ENCODE data around the gene ST6GALNAC1. TPM values are rescaled to one million over a fixed set of nuclear protein-coding genes. Genes with fewer than 3 reads are reported as not detected.

The ST6GALNAC1 gene
- total and polyA plus RNA-seq, 2 of the 8 experiments (the other 6 are each of a cell fraction or from before 2014, with no cell fraction given) = not detected

DNA sequence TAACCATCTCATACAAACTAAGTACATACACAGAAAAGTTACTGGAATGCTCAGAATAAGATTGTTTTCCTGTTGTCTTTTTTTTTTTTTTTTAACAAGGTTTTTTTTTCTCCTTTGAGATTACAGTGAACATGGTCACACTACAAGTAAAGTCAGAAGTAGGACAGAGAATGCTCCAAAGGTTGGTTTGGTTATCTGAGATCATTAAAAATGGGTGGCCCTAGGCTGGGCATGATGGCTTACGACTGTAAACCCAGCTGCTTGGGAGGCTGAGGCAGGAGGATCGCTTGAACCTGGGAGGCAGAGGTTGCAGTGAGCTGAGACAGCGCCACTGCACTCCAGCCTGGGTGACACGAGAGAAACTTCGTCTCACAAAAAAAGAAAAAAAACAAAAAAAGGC, 6.9 kb upstream of the ST6GALNAC1 start (continued):
- TF ChIP-seq, protein P1, sequence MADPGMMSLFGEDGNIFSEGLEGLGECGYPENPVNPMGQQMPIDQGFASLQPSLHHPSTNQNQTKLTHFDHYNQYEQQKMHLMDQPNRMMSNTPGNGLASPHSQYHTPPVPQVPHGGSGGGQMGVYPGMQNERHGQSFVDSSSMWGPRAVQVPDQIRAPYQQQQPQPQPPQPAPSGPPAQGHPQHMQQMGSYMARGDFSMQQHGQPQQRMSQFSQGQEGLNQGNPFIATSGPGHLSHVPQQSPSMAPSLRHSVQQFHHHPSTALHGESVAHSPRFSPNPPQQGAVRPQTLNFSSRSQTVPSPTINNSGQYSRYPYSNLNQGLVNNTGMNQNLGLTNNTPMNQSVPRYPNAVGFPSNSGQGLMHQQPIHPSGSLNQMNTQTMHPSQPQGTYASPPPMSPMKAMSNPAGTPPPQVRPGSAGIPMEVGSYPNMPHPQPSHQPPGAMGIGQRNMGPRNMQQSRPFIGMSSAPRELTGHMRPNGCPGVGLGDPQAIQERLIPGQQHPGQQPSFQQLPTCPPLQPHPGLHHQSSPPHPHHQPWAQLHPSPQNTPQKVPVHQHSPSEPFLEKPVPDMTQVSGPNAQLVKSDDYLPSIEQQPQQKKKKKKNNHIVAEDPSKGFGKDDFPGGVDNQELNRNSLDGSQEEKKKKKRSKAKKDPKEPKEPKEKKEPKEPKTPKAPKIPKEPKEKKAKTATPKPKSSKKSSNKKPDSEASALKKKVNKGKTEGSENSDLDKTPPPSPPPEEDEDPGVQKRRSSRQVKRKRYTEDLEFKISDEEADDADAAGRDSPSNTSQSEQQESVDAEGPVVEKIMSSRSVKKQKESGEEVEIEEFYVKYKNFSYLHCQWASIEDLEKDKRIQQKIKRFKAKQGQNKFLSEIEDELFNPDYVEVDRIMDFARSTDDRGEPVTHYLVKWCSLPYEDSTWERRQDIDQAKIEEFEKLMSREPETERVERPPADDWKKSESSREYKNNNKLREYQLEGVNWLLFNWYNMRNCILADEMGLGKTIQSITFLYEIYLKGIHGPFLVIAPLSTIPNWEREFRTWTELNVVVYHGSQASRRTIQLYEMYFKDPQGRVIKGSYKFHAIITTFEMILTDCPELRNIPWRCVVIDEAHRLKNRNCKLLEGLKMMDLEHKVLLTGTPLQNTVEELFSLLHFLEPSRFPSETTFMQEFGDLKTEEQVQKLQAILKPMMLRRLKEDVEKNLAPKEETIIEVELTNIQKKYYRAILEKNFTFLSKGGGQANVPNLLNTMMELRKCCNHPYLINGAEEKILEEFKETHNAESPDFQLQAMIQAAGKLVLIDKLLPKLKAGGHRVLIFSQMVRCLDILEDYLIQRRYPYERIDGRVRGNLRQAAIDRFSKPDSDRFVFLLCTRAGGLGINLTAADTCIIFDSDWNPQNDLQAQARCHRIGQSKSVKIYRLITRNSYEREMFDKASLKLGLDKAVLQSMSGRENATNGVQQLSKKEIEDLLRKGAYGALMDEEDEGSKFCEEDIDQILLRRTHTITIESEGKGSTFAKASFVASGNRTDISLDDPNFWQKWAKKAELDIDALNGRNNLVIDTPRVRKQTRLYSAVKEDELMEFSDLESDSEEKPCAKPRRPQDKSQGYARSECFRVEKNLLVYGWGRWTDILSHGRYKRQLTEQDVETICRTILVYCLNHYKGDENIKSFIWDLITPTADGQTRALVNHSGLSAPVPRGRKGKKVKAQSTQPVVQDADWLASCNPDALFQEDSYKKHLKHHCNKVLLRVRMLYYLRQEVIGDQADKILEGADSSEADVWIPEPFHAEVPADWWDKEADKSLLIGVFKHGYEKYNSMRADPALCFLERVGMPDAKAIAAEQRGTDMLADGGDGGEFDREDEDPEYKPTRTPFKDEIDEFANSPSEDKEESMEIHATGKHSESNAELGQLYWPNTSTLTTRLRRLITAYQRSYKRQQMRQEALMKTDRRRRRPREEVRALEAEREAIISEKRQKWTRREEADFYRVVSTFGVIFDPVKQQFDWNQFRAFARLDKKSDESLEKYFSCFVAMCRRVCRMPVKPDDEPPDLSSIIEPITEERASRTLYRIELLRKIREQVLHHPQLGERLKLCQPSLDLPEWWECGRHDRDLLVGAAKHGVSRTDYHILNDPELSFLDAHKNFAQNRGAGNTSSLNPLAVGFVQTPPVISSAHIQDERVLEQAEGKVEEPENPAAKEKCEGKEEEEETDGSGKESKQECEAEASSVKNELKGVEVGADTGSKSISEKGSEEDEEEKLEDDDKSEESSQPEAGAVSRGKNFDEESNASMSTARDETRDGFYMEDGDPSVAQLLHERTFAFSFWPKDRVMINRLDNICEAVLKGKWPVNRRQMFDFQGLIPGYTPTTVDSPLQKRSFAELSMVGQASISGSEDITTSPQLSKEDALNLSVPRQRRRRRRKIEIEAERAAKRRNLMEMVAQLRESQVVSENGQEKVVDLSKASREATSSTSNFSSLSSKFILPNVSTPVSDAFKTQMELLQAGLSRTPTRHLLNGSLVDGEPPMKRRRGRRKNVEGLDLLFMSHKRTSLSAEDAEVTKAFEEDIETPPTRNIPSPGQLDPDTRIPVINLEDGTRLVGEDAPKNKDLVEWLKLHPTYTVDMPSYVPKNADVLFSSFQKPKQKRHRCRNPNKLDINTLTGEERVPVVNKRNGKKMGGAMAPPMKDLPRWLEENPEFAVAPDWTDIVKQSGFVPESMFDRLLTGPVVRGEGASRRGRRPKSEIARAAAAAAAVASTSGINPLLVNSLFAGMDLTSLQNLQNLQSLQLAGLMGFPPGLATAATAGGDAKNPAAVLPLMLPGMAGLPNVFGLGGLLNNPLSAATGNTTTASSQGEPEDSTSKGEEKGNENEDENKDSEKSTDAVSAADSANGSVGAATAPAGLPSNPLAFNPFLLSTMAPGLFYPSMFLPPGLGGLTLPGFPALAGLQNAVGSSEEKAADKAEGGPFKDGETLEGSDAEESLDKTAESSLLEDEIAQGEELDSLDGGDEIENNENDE (IDR thresholded peaks at IDR 0.05; ENCODE audit: insufficient replicate concordance, low read length) = no peak
- TF ChIP-seq KDM4A (IDR thresholded peaks at IDR 0.05; ENCODE audit: low read depth, low read length, severe bottlenecking) (no peak), NANOG (IDR thresholded peaks at IDR 0.05; ENCODE audit: insufficient read depth, low read depth, low read length, poor library complexity, severe bottlenecking) (no peak), JUN (IDR thresholded peaks at IDR 0.05; ENCODE audit: low read depth, low read length) (no peak)
